CD4-positive, alpha-beta T cell (primary cell): Measurements from ENCODE around the gene AGAP1. TPM values are rescaled to one million over a fixed set of nuclear protein-coding genes. Genes with fewer than 3 reads are reported as not detected.

Experiments
- ATAC-seq: fragments of 200-7000 bp; cut with Tn5 transposase; one replicate; pipeline ENCODE4 v1.10.0; 2022; ENCODE audit warnings: mild to moderate bottlenecking; ENCODE audit not compliant: poor library complexity
- CTCF ChIA-PET: fragments of 350-600 bp; sonication (Branson Sonifier 250); formaldehyde crosslinking; loops from one replicate; lab custom pipeline; 2021; ENCODE audit warnings: antibody characterized with exemption, inconsistent platforms; lab: Charles Lee
- POLR2A ChIA-PET: fragments of 350-600 bp; sonication (Branson Sonifier 250); formaldehyde crosslinking; loops from one replicate; lab custom pipeline; 2021; ENCODE audit warnings: antibody characterized with exemption, inconsistent platforms; lab: Charles Lee
- DNase-seq, 14 experiments: peaks; one replicate each; pipeline ENCODE4 v3.0.0-alpha.2; 2013 to 2020; ENCODE audit warnings: mixed read lengths in 2 of 14
- H3K27ac ChIP-seq, 2 donors: one replicate each; pipeline versions ENCODE4 v1.5.1 to v1.7.0; 2013; ENCODE audit warnings: low read length in 2 of 2, low read depth in 1 of 2, mild to moderate bottlenecking in 1 of 2
- H3K27me3 ChIP-seq, 2 experiments: 1 replicate in 1 of 2; 2 replicates in 1 of 2; pipeline versions ENCODE4 v1.6.1 to v1.7.0; 2013; ENCODE audit warnings: low read length in 2 of 2, control low read depth in 1 of 2, mild to moderate bottlenecking in 1 of 2, moderate library complexity in 1 of 2; ENCODE audit not compliant: insufficient read depth in 2 of 2, control insufficient read depth in 1 of 2
- H3K36me3 ChIP-seq: one replicate; pipeline ENCODE4 v1.6.1; 2013; ENCODE audit warnings: low read length, control low read depth; ENCODE audit not compliant: insufficient read depth
- H3K4me1 ChIP-seq: one replicate; pipeline ENCODE4 v1.6.1; 2013; ENCODE audit warnings: low read length, control low read depth; ENCODE audit not compliant: insufficient read depth
- H3K4me3 ChIP-seq: one replicate; pipeline ENCODE4 v1.5.1; 2013; ENCODE audit warnings: mild to moderate bottlenecking, low read length, moderate library complexity
- H3K9me3 ChIP-seq, 2 experiments: 1 replicate in 1 of 2; 2 replicates in 1 of 2; pipeline versions ENCODE4 v1.6.1 to v1.7.0; 2013; ENCODE audit warnings: low read length in 2 of 2, mild to moderate bottlenecking in 2 of 2, control low read depth in 1 of 2, moderate library complexity in 1 of 2; ENCODE audit not compliant: control insufficient read depth in 1 of 2, insufficient read depth in 1 of 2
- H3K27ac Mint-ChIP-seq: one replicate; pipeline ENCODE4 v1.8.0; 2020; ENCODE audit warnings: mixed read lengths
- H3K27me3 Mint-ChIP-seq: one replicate; pipeline ENCODE4 v1.8.0; 2021; ENCODE audit warnings: mixed read lengths
- H3K36me3 Mint-ChIP-seq: one replicate; pipeline ENCODE4 v1.8.0; 2021; ENCODE audit warnings: low read depth, mixed read lengths
- H3K4me1 Mint-ChIP-seq: one replicate; pipeline ENCODE4 v1.8.0; 2021; ENCODE audit warnings: low read depth, mixed read lengths
- H3K4me3 Mint-ChIP-seq: one replicate; pipeline ENCODE4 v1.8.0; 2020; ENCODE audit warnings: mild to moderate bottlenecking, mixed read lengths
- H3K9me3 Mint-ChIP-seq: one replicate; pipeline ENCODE4 v1.8.0; 2020; ENCODE audit warnings: mixed read lengths
- intact Hi-C, 2 experiments: fragments of 100-400 bp; cut with DNase I in 1 of 2; cut with micrococcal nuclease in 1 of 2; formaldehyde crosslinking; loops; one replicate each; pipeline versions ENCODE4 v1.15.1 to v1.9.0; 2023 to 2025; cut with DNase I, micrococcal nuclease
- total RNA-seq, 174 experiments: library from RNA in 2 of 174; stranded (reverse) in 2 of 174; gene quantifications; one replicate each; pipeline ENCODE4 v1.2.3 and lab custom pipeline; 2021 to 2026
- TF ChIP-seq, protein P1 (sequence below): fragments of 200-600 bp; IDR thresholded peaks from one replicate; pipeline ENCODE4 v1.8.0; 2022; ENCODE audit warnings: antibody characterized with exemption, mild to moderate bottlenecking

The AGAP1 gene
- total RNA-seq, 2 experiments from 2014 or later = 2.6 to 3.1 TPM

DNA sequence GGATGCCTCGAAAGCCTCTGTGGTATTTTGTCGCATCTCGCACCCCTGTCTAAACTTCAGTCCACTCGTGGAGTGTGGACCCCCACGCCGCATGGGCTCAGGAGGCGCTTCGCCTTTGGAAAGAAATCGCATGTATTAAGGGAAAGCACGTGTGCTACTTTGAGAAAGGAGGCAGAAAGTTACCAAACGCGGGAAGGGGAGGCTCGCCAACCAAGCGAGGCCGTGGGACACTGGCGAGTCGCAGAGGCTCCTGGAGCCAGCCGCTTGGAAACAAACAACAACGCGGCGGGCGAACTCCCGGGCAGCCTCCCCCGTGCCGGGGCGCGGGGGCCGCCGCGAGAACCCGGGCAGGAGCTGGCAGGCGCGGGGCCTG, 455 bp upstream of the AGAP1 start:
- Histone ChIP-seq H3K27ac (no peak overlapping the region), H3K4me1 (peaks cover 3% of the 10 kb centered on the region), H3K4me3 (no peak overlapping the region), H3K9me3 (peaks cover 0 to 7% of the 10 kb centered on the region in 2 experiments), H3K27me3 (peaks cover 27 to 51% of the 10 kb centered on the region in 2 experiments), H3K36me3 (no peaks in the 10 kb centered on the region)
- Mint-ChIP-seq H3K27me3 (peaks cover 74% of the 10 kb centered on the region), H3K9me3 (no peaks in the 10 kb centered on the region), H3K4me1 (peaks cover 19% of the 10 kb centered on the region), H3K36me3 (no peaks in the 10 kb centered on the region), H3K27ac (no peak overlapping the region), H3K4me3 (peak overlapping the region; percentile 78)
- TF ChIP-seq, protein P1, sequence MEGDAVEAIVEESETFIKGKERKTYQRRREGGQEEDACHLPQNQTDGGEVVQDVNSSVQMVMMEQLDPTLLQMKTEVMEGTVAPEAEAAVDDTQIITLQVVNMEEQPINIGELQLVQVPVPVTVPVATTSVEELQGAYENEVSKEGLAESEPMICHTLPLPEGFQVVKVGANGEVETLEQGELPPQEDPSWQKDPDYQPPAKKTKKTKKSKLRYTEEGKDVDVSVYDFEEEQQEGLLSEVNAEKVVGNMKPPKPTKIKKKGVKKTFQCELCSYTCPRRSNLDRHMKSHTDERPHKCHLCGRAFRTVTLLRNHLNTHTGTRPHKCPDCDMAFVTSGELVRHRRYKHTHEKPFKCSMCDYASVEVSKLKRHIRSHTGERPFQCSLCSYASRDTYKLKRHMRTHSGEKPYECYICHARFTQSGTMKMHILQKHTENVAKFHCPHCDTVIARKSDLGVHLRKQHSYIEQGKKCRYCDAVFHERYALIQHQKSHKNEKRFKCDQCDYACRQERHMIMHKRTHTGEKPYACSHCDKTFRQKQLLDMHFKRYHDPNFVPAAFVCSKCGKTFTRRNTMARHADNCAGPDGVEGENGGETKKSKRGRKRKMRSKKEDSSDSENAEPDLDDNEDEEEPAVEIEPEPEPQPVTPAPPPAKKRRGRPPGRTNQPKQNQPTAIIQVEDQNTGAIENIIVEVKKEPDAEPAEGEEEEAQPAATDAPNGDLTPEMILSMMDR = no peak
- intact Hi-C loops = no loop called here
- no peak for ATAC-seq
- ChIA-PET POLR2A (no interaction called here), CTCF (no interaction called here)
- DNase-seq = no peak

DNA sequence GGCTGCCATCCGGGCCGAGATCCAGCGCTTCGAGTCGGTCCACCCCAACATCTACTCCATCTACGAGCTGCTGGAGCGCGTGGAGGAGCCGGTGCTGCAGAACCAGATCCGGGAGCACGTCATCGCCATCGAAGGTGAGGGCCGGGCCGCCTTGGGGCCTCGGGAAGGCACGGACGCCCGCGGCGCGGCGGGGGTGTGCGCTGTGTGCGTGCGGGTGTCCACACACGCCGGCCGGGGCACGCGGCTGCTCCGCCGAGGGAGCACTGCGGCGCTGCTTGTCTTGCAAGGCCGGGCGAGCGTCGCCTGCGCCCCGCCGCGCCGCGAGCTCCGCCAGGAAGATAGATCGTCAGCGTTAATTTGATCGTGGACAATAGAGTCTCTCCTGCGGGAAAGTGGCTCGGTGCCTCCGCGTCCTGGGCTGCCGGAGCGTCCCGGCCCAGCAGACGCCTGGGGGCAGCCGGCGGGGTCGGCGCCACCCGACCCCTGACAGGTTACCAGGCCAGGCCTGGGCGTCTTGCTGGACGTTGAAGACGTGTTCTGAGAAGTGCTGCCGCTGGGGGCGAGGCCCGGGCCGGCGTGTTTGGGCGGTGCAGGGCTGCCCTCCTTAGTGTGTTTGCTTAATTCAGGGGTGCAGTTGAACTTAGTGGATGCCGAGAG, 1.0 kb downstream of the AGAP1 start:
- peaks cover 80% of the 10 kb centered on the region for H3K27me3 Mint-ChIP-seq
- peaks cover 0 to 7% of the 10 kb centered on the region in 2 experiments for H3K9me3 ChIP-seq
- TF ChIP-seq, protein P1 = no peak
- H3K27ac ChIP-seq = no peak overlapping the region
- H3K4me1 ChIP-seq = peaks cover 3% of the 10 kb centered on the region
- peaks cover 32 to 49% of the 10 kb centered on the region in 2 experiments for H3K27me3 ChIP-seq
- H3K36me3 ChIP-seq = no peaks in the 10 kb centered on the region
- H3K4me1 Mint-ChIP-seq = peaks cover 19% of the 10 kb centered on the region
- no peak overlapping the region for H3K27ac Mint-ChIP-seq
- no peak overlapping the region for H3K4me3 Mint-ChIP-seq
- no peak for ATAC-seq
- peak in 1 of 14 experiments; percentile 6 for DNase-seq
- ChIA-PET POLR2A (no interaction called here), CTCF (no interaction called here)
- no peaks in the 10 kb centered on the region for H3K9me3 Mint-ChIP-seq
- intact Hi-C loops = no loop called here
- H3K4me3 ChIP-seq = no peak overlapping the region
- H3K36me3 Mint-ChIP-seq = no peaks in the 10 kb centered on the region

DNA sequence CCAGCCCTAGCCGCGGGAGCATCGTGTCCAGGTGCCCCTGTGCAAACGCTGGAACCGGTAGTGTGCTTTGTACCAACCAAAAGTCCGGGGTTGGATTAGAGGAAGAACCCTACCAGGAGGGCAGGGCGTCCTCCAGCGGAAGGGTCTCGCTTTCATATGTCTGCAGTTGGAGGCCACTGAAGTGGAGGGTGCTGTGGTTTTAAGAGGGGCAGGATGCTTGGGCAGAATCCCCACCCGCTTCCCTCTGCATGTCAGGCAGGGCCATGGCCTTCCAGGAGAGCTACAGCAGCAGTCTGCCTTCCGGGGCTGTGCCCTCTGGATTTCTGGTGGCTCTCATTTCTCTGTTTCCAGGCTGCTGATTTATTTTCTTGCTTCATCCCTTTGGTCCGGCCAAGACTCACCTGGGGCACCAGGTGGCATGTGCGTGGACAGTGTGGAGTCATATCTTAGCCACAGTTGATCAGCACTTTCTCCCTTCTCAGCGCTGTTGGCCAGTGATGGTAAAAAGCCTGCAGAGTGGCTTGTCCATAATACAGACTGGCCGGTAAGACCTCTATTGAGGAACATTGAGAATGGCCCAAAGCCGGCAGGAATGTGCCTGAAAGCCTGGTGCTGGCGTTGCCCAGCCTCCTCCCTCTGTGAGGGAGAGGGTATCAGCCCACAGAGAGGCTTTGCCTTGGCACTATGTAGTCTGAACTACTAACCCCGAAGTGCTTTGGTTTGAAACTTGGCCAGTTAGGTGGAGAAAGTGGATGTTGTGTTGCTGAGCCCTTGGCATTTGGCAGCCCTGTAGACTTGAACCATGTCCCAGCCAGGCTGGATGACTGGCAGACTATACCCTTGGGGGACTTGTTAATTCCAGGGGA, 1.8 kb downstream of the AGAP1 start:
- no peaks in the 10 kb centered on the region for H3K36me3 Mint-ChIP-seq
- H3K4me3 Mint-ChIP-seq = peak overlapping the region; percentile 68
- TF ChIP-seq, protein P1 = no peak
- H3K27me3 Mint-ChIP-seq = peaks cover 80% of the 10 kb centered on the region
- intact Hi-C loops = no loop called here
- CTCF ChIA-PET = no interaction called here
- peaks cover 3% of the 10 kb centered on the region for H3K4me1 ChIP-seq
- H3K36me3 ChIP-seq = no peaks in the 10 kb centered on the region
- H3K4me3 ChIP-seq = no peak overlapping the region
- no peak overlapping the region for H3K27ac ChIP-seq
- no peak overlapping the region for H3K27ac Mint-ChIP-seq
- peaks cover 19% of the 10 kb centered on the region for H3K4me1 Mint-ChIP-seq
- H3K9me3 Mint-ChIP-seq = no peaks in the 10 kb centered on the region
- POLR2A ChIA-PET = no interaction called here
- ATAC-seq (no peak), DNase-seq (no peak)
- peaks cover 0 to 7% of the 10 kb centered on the region in 2 experiments for H3K9me3 ChIP-seq
- peaks cover 31 to 44% of the 10 kb centered on the region in 2 experiments for H3K27me3 ChIP-seq
